Measurements from ENCODE around the gene PFKFB3.
"Not testable (repeated sequence)": the region's sequence is repeated elsewhere in the genome, so short reads cannot be mapped to it uniquely, and the experiment has no call there.

PFKFB3 gene

GRCh38 chr10:6191569-6191968 is 11.2 kb upstream of the PFKFB3 start:
- H3K9ac ChIP-seq: no peak overlapping the region
- no peak overlapping the region for H3K4me2 ChIP-seq
- H2AFZ ChIP-seq (ENCODE audit: low read depth): no peak overlapping the region
- no peaks in the 10 kb centered on the region for H3K4me1 ChIP-seq (ENCODE audit: low read depth, poor library complexity, severe bottlenecking)
- TF ChIP-seq, protein P1, sequence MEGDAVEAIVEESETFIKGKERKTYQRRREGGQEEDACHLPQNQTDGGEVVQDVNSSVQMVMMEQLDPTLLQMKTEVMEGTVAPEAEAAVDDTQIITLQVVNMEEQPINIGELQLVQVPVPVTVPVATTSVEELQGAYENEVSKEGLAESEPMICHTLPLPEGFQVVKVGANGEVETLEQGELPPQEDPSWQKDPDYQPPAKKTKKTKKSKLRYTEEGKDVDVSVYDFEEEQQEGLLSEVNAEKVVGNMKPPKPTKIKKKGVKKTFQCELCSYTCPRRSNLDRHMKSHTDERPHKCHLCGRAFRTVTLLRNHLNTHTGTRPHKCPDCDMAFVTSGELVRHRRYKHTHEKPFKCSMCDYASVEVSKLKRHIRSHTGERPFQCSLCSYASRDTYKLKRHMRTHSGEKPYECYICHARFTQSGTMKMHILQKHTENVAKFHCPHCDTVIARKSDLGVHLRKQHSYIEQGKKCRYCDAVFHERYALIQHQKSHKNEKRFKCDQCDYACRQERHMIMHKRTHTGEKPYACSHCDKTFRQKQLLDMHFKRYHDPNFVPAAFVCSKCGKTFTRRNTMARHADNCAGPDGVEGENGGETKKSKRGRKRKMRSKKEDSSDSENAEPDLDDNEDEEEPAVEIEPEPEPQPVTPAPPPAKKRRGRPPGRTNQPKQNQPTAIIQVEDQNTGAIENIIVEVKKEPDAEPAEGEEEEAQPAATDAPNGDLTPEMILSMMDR (conservative IDR thresholded peaks at IDR 0.05; ENCODE audit: low read depth, low read length): no peak
- H3K4me3 ChIP-seq (IDR thresholded peaks at IDR 0.05; ENCODE audit: insufficient read depth, low read depth, low read length): no peak overlapping the region
- no peaks in the 10 kb centered on the region for H3K36me3 ChIP-seq (ENCODE audit: insufficient read depth)
- H3K79me2 ChIP-seq (ENCODE audit: insufficient read depth, low read depth): no peaks in the 10 kb centered on the region
- no peaks in the 10 kb centered on the region for H4K20me1 ChIP-seq (ENCODE audit: insufficient read depth)
- no peaks in the 10 kb centered on the region for H3K27me3 ChIP-seq (ENCODE audit: insufficient read depth, low read depth)
- no peak overlapping the region for H3K27ac ChIP-seq

- not testable (repeated sequence) for H3K4me1 ChIP-seq (ENCODE audit: low read depth, poor library complexity, severe bottlenecking); H3K4me2 ChIP-seq; H4K20me1 ChIP-seq (ENCODE audit: insufficient read depth)
Measured at GRCh38 chr10:6193342-6193741, 9.4 kb upstream of the PFKFB3 start.

GRCh38 chr10:6194311-6194710 is 8.4 kb upstream of the PFKFB3 start:
- no peak overlapping the region for H3K27ac ChIP-seq
- H3K9ac ChIP-seq: no peak overlapping the region
- no peaks in the 10 kb centered on the region for H3K27me3 ChIP-seq (ENCODE audit: insufficient read depth, low read depth)
- H3K4me2 ChIP-seq: no peak overlapping the region
- TF ChIP-seq, protein P1 (conservative IDR thresholded peaks at IDR 0.05; ENCODE audit: low read depth, low read length): no peak
- H3K36me3 ChIP-seq (ENCODE audit: insufficient read depth): no peaks in the 10 kb centered on the region
- H3K4me1 ChIP-seq (ENCODE audit: low read depth, poor library complexity, severe bottlenecking): no peaks in the 10 kb centered on the region
- H3K4me3 ChIP-seq (IDR thresholded peaks at IDR 0.05; ENCODE audit: insufficient read depth, low read depth, low read length): no peak overlapping the region
- no peak overlapping the region for H2AFZ ChIP-seq (ENCODE audit: low read depth)
- no peaks in the 10 kb centered on the region for H4K20me1 ChIP-seq (ENCODE audit: insufficient read depth)
- no peaks in the 10 kb centered on the region for H3K79me2 ChIP-seq (ENCODE audit: insufficient read depth, low read depth)

More at GRCh38 chr10:6193342-6193741, 9.4 kb upstream of the PFKFB3 start:
- not testable (repeated sequence) for H3K27me3 ChIP-seq (ENCODE audit: insufficient read depth, low read depth); H3K9ac ChIP-seq; H3K79me2 ChIP-seq (ENCODE audit: insufficient read depth, low read depth); H3K36me3 ChIP-seq (ENCODE audit: insufficient read depth); H2AFZ ChIP-seq (ENCODE audit: low read depth); H3K27ac ChIP-seq; H3K4me3 ChIP-seq (IDR thresholded peaks at IDR 0.05; ENCODE audit: insufficient read depth, low read depth, low read length)

- no peak overlapping the region for H3K27ac ChIP-seq
- H2AFZ ChIP-seq (ENCODE audit: low read depth): no peak overlapping the region
- H3K4me3 ChIP-seq (IDR thresholded peaks at IDR 0.05; ENCODE audit: insufficient read depth, low read depth, low read length): no peak overlapping the region
- no peaks in the 10 kb centered on the region for H3K36me3 ChIP-seq (ENCODE audit: insufficient read depth)
- TF ChIP-seq, protein P1 (conservative IDR thresholded peaks at IDR 0.05; ENCODE audit: low read depth, low read length): no peak
- no peaks in the 10 kb centered on the region for H3K79me2 ChIP-seq (ENCODE audit: insufficient read depth, low read depth)
- H4K20me1 ChIP-seq (ENCODE audit: insufficient read depth): no peaks in the 10 kb centered on the region
- H3K9ac ChIP-seq: no peak overlapping the region
- H3K27me3 ChIP-seq (ENCODE audit: insufficient read depth, low read depth): no peaks in the 10 kb centered on the region
- H3K4me2 ChIP-seq: no peak overlapping the region
- peaks cover 5% of the 10 kb centered on the region for H3K4me1 ChIP-seq (ENCODE audit: low read depth, poor library complexity, severe bottlenecking)
Measured at GRCh38 chr10:6195376-6195775, 7.4 kb upstream of the PFKFB3 start.

GRCh38 chr10:6195846-6196245 is 6.9 kb upstream of the PFKFB3 start:
- H3K36me3 ChIP-seq (ENCODE audit: insufficient read depth): no peaks in the 10 kb centered on the region
- no peak overlapping the region for H3K9ac ChIP-seq
- H3K4me3 ChIP-seq (IDR thresholded peaks at IDR 0.05; ENCODE audit: insufficient read depth, low read depth, low read length): no peak overlapping the region
- H3K4me1 ChIP-seq (ENCODE audit: low read depth, poor library complexity, severe bottlenecking): peaks cover 5% of the 10 kb centered on the region
- no peaks in the 10 kb centered on the region for H3K79me2 ChIP-seq (ENCODE audit: insufficient read depth, low read depth)
- H3K27me3 ChIP-seq (ENCODE audit: insufficient read depth, low read depth): no peaks in the 10 kb centered on the region
- H3K27ac ChIP-seq: no peak overlapping the region
- no peak overlapping the region for H3K4me2 ChIP-seq
- TF ChIP-seq, protein P1 (conservative IDR thresholded peaks at IDR 0.05; ENCODE audit: low read depth, low read length): no peak
- H4K20me1 ChIP-seq (ENCODE audit: insufficient read depth): no peaks in the 10 kb centered on the region
- H2AFZ ChIP-seq (ENCODE audit: low read depth): no peak overlapping the region

DNA sequence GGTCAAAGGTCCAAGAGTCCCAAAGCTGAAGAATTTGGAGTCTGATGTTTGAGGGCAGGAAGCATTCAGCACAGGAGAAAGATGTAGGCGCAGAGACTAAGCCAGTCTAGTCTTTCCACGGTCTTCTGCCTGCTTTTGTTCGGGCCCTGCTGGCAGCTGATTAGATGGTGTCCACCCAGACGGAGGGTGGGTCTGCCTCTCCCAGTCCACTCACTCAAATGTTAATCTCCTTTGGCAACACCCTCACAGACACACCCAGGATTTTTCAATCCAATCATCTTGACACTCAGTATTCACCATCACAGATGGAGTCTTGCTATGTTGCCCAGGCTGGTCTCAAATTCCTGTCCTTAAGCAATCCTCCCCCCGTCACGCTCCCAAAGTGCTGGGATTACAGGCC is 6.2 kb upstream of the PFKFB3 start:
- not testable (repeated sequence) for H3K4me1 ChIP-seq (ENCODE audit: low read depth, poor library complexity, severe bottlenecking); H3K27ac ChIP-seq; H3K79me2 ChIP-seq (ENCODE audit: insufficient read depth, low read depth); H4K20me1 ChIP-seq (ENCODE audit: insufficient read depth); H3K9ac ChIP-seq; H3K27me3 ChIP-seq (ENCODE audit: insufficient read depth, low read depth); H3K4me3 ChIP-seq (IDR thresholded peaks at IDR 0.05; ENCODE audit: insufficient read depth, low read depth, low read length); H2AFZ ChIP-seq (ENCODE audit: low read depth); H3K4me2 ChIP-seq; H3K36me3 ChIP-seq (ENCODE audit: insufficient read depth)
